KMS-11 (cell line): ENCODE results near the gene EMP1.

Experiments used
- H2AFZ ChIP-seq: fragments of 200-600 bp; sonication (generic); 2 replicates; pipeline ENCODE4 v1.6.1; 2016; ENCODE audit warnings: antibody characterized with exemption, mixed run types, low read depth
- H3K27ac ChIP-seq: fragments of 200-600 bp; sonication (generic); 2 replicates; pipeline ENCODE4 v1.6.1; 2016; ENCODE audit warnings: mild to moderate bottlenecking, mixed run types
- H3K27me3 ChIP-seq: fragments of 200-600 bp; sonication (generic); 2 replicates; pipeline ENCODE4 v1.6.1; 2017; ENCODE audit warnings: mild to moderate bottlenecking, low read depth, mixed run types, moderate library complexity; ENCODE audit not compliant: insufficient read depth
- H3K36me3 ChIP-seq: fragments of 200-600 bp; sonication (generic); 2 replicates; pipeline ENCODE4 v1.6.1; 2017; ENCODE audit warnings: mild to moderate bottlenecking, mixed run types; ENCODE audit not compliant: insufficient read depth
- H3K4me1 ChIP-seq: fragments of 200-600 bp; sonication (generic); 2 replicates; pipeline ENCODE4 v1.6.1; 2016; ENCODE audit warnings: mild to moderate bottlenecking, low read depth, mixed run types; ENCODE audit not compliant: poor library complexity, severe bottlenecking
- H3K4me2 ChIP-seq: fragments of 200-600 bp; sonication (generic); 2 replicates; pipeline ENCODE4 v1.7.0; 2016; ENCODE audit warnings: mild to moderate bottlenecking, mixed run types
- H3K4me3 ChIP-seq: fragments of 200-600 bp; sonication (generic); IDR thresholded peaks from 2 replicates; pipeline ENCODE4 v1.6.1; 2017; ENCODE audit warnings: low read depth, low read length, mixed read lengths; ENCODE audit not compliant: insufficient read depth
- H3K79me2 ChIP-seq: fragments of 200-600 bp; sonication (generic); 2 replicates; pipeline ENCODE4 v1.6.1; 2016; ENCODE audit warnings: low read depth, mixed run types; ENCODE audit not compliant: insufficient read depth
- H3K9ac ChIP-seq: fragments of 200-600 bp; sonication (generic); 2 replicates; pipeline ENCODE4 v1.6.1; 2016; ENCODE audit warnings: mild to moderate bottlenecking, mixed run types
- H4K20me1 ChIP-seq: fragments of 200-600 bp; sonication (generic); 2 replicates; pipeline ENCODE4 v1.6.1; 2016; ENCODE audit warnings: mild to moderate bottlenecking, mixed run types; ENCODE audit not compliant: insufficient read depth
- TF ChIP-seq, protein P1 (sequence below): fragments of 200-600 bp; sonication (generic); conservative IDR thresholded peaks from 2 replicates; pipeline ENCODE4 v1.6.1; 2017; ENCODE audit warnings: low read depth, mild to moderate bottlenecking, antibody characterized with exemption, low read length, moderate library complexity, mixed read lengths

The EMP1 gene

GRCh38 chr12:13255792-13256691, 59.5 kb downstream of the EMP1 start:
- Histone ChIP-seq H3K9ac (no peak overlapping the region), H4K20me1 (no peaks in the 10 kb centered on the region), H3K36me3 (no peaks in the 10 kb centered on the region), H3K27ac (no peak overlapping the region), H3K4me2 (peak overlapping the region; percentile 20; the same call in 1 of the 2 replicates), H3K4me3 (no peak overlapping the region), H3K27me3 (no peaks in the 10 kb centered on the region), H2AFZ (peak overlapping the region; percentile 81), H3K4me1 (peaks cover 5% of the 10 kb centered on the region), H3K79me2 (no peaks in the 10 kb centered on the region)
- TF ChIP-seq, protein P1, sequence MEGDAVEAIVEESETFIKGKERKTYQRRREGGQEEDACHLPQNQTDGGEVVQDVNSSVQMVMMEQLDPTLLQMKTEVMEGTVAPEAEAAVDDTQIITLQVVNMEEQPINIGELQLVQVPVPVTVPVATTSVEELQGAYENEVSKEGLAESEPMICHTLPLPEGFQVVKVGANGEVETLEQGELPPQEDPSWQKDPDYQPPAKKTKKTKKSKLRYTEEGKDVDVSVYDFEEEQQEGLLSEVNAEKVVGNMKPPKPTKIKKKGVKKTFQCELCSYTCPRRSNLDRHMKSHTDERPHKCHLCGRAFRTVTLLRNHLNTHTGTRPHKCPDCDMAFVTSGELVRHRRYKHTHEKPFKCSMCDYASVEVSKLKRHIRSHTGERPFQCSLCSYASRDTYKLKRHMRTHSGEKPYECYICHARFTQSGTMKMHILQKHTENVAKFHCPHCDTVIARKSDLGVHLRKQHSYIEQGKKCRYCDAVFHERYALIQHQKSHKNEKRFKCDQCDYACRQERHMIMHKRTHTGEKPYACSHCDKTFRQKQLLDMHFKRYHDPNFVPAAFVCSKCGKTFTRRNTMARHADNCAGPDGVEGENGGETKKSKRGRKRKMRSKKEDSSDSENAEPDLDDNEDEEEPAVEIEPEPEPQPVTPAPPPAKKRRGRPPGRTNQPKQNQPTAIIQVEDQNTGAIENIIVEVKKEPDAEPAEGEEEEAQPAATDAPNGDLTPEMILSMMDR: peak; percentile 94

DNA sequence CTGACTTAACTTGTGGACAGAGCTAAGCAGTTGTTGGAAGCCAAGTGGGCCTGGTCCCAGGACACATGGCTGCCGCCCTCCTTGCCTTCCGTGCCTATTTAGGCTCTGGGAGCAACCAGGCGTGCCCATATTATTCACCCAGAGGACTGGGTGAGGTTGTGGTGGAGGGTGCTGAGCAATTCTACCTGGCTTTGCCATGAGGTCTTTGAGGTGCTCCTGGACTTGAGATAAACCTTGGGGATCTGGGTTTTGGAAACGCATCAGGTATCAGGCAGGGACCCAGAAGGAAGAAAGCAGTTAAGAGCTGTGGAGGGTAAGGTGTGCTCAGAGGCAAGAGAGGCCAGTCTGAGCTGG, 60.1 kb downstream of the EMP1 start:
- Histone ChIP-seq H3K79me2 (no peaks in the 10 kb centered on the region), H3K4me3 (no peak overlapping the region), H3K9ac (no peak overlapping the region), H3K27ac (no peak overlapping the region), H3K4me1 (peaks cover 5% of the 10 kb centered on the region), H3K4me2 (no peak overlapping the region), H4K20me1 (no peaks in the 10 kb centered on the region), H2AFZ (no peak overlapping the region), H3K27me3 (no peaks in the 10 kb centered on the region), H3K36me3 (no peaks in the 10 kb centered on the region)
- TF ChIP-seq, protein P1: no peak

DNA sequence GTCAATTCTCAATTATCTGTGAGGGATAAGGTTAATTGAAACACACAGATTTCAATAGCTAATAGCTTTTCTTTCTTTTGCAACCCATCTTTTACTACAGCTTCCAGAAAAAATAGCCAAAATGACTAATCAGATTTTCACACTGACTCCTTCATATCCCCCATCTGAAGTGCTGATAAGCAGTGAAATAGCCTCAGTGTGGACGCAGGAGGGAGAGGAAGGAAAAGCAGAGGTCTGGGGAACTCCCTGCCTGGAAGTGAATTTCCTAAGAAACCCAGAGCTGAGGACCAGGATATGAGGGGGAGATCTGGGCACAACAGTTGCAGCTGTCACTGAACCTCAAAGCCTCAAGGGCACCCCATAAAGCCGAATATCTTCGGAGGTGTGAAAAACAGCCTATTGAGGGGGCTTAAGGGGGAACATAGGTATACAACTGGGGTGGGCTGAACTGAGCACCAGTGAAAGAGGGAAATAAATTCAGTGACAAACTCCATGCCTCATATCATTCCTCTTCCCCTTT, 60.9 kb downstream of the EMP1 start:
- no peaks in the 10 kb centered on the region for H3K27me3 ChIP-seq
- no peak overlapping the region for H3K9ac ChIP-seq
- no peaks in the 10 kb centered on the region for H4K20me1 ChIP-seq
- H3K27ac ChIP-seq: no peak overlapping the region
- no peaks in the 10 kb centered on the region for H3K79me2 ChIP-seq
- no peak overlapping the region for H2AFZ ChIP-seq
- TF ChIP-seq, protein P1: no peak
- H3K4me2 ChIP-seq: no peak overlapping the region
- H3K4me1 ChIP-seq: peaks cover 5% of the 10 kb centered on the region
- H3K36me3 ChIP-seq: no peaks in the 10 kb centered on the region
- H3K4me3 ChIP-seq: no peak overlapping the region

GRCh38 chr12:13258197-13258596, 61.7 kb downstream of the EMP1 start:
- no peaks in the 10 kb centered on the region for H3K27me3 ChIP-seq
- H2AFZ ChIP-seq: no peak overlapping the region
- H3K4me3 ChIP-seq: no peak overlapping the region
- no peaks in the 10 kb centered on the region for H4K20me1 ChIP-seq
- H3K9ac ChIP-seq: no peak overlapping the region
- no peak overlapping the region for H3K27ac ChIP-seq
- no peaks in the 10 kb centered on the region for H3K79me2 ChIP-seq
- no peaks in the 10 kb centered on the region for H3K36me3 ChIP-seq
- TF ChIP-seq, protein P1: no peak
- H3K4me2 ChIP-seq: no peak overlapping the region
- H3K4me1 ChIP-seq: peaks cover 5% of the 10 kb centered on the region
